ENCODE measurements around the gene MATCAP1. TPM values are rescaled to one million over a fixed set of nuclear protein-coding genes. Genes with fewer than 3 reads are reported as not detected.

Gene MATCAP1
- total and polyA plus RNA-seq, 8 donors: 4.8 to 55.6 (median 14.7) TPM

GRCh38 chr16:67187175-67187890, 3.6 kb upstream of the MATCAP1 start:
- intact Hi-C loops (cut with DNase I): loop anchor here in 1 of 3 donors (10.0 kb wide), 1 partner anchor 173 kb away; no protein-coding TSS in a partner anchor
- Histone ChIP-seq H3K4me3 (no peak overlapping the region), H3K27me3 (no peaks in the 10 kb centered on the region), H3K27ac (no peak overlapping the region), H3K4me1 (peaks cover 10 to 20% (median 18%) of the 10 kb centered on the region in 3 donors), H3K9me3 (no peaks in the 10 kb centered on the region), H3K36me3 (no peaks in the 10 kb centered on the region)
- DNase-seq (peak in 2 of 6 donors; percentile 35 to 76), FAIRE-seq (no peak), ATAC-seq (no peak)
- WGBS, 2 donors: 74 to 77% methylated on average over 26 of the region's 26 CpGs
- TF ChIP-seq, protein P1, sequence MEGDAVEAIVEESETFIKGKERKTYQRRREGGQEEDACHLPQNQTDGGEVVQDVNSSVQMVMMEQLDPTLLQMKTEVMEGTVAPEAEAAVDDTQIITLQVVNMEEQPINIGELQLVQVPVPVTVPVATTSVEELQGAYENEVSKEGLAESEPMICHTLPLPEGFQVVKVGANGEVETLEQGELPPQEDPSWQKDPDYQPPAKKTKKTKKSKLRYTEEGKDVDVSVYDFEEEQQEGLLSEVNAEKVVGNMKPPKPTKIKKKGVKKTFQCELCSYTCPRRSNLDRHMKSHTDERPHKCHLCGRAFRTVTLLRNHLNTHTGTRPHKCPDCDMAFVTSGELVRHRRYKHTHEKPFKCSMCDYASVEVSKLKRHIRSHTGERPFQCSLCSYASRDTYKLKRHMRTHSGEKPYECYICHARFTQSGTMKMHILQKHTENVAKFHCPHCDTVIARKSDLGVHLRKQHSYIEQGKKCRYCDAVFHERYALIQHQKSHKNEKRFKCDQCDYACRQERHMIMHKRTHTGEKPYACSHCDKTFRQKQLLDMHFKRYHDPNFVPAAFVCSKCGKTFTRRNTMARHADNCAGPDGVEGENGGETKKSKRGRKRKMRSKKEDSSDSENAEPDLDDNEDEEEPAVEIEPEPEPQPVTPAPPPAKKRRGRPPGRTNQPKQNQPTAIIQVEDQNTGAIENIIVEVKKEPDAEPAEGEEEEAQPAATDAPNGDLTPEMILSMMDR (IDR thresholded peaks at IDR 0.05): no peak

- H3K27ac ChIP-seq: no peak overlapping the region
- DNase-seq: no peak
- H3K9me3 ChIP-seq: no peaks in the 10 kb centered on the region
- no peaks in the 10 kb centered on the region for H3K27me3 ChIP-seq
- intact Hi-C loops (cut with DNase I): loop anchor here in 1 of 3 donors (10.0 kb wide), 1 partner anchor 172 kb away; no protein-coding TSS in a partner anchor
- TF ChIP-seq, protein P1 (IDR thresholded peaks at IDR 0.05): no peak
- H3K4me1 ChIP-seq: peaks cover 8 to 18% (median 16%) of the 10 kb centered on the region in 3 donors
- no peak overlapping the region for H3K4me3 ChIP-seq
- 40 to 60% methylated on average over 5 of the region's 5 CpGs for WGBS, 2 donors
- no peaks in the 10 kb centered on the region for H3K36me3 ChIP-seq
- no peak for ATAC-seq
- no peak for FAIRE-seq
Measured at GRCh38 chr16:67186550-67186950, 2.8 kb upstream of the MATCAP1 start.

DNA sequence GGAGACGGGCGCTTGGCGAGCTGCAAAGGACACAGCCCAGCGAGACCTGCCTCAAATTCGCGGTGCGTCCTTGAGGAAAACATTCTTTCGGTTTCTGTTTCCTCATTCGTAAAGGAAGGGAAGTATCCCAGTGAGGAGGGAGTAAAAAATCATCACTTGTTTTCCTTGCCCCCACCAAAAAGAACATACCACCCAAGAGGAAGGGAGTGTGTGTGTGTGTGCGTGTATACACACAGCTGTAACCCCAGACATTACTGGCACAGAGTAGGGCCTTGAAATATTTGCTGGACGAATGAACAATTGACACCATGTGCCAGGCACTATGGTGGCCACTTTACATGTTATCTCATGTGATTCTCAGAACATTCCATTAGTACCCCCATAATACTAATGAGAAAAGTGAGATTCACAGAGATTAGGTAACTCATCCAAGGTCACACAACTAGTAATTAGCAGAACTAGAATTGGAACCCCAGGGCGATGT, 1.9 kb upstream of the MATCAP1 start:
- H3K4me3 ChIP-seq: peak overlapping the region in 1 of 4 donors; percentile 4
- TF ChIP-seq, protein P1 (IDR thresholded peaks at IDR 0.05): no peak
- H3K27ac ChIP-seq: no peak overlapping the region
- no peaks in the 10 kb centered on the region for H3K36me3 ChIP-seq
- no peak for FAIRE-seq
- WGBS, 2 donors: 6 to 7% methylated on average over 12 of the region's 12 CpGs
- no peak for ATAC-seq
- intact Hi-C loops (cut with DNase I): loop anchor here in 1 of 3 donors (10.0 kb wide), 1 partner anchor 171 kb away; no protein-coding TSS in a partner anchor
- no peaks in the 10 kb centered on the region for H3K9me3 ChIP-seq
- DNase-seq: no peak
- peaks cover 4 to 15% (median 12%) of the 10 kb centered on the region in 3 donors for H3K4me1 ChIP-seq
- H3K27me3 ChIP-seq: no peaks in the 10 kb centered on the region

- WGBS, 2 donors: 13 to 14% methylated on average over 42 to 43 of the region's 43 CpGs
- DNase-seq (peak; percentile 88 to 97 (median 93)), FAIRE-seq (no peak), ATAC-seq (peak; percentile 57 to 72 (median 67))
- intact Hi-C loops (cut with DNase I): loop anchor here in 1 of 3 donors (10.0 kb wide), 1 partner anchor 170 kb away; no protein-coding TSS in a partner anchor
- H3K9me3 ChIP-seq: no peaks in the 10 kb centered on the region
- TF ChIP-seq, protein P1 (IDR thresholded peaks at IDR 0.05): peak; percentile 64 to 75 (median 74)
- peaks cover 4 to 15% (median 12%) of the 10 kb centered on the region in 3 donors for H3K4me1 ChIP-seq
- no peaks in the 10 kb centered on the region for H3K36me3 ChIP-seq
- H3K27ac ChIP-seq: no peak overlapping the region
- peak overlapping the region in 2 of 4 donors; percentile 52 to 64 for H3K4me3 ChIP-seq
- no peaks in the 10 kb centered on the region for H3K27me3 ChIP-seq
Measured at GRCh38 chr16:67184995-67185650, 1.4 kb upstream of the MATCAP1 start.
